ENCODE data around the gene CNTN4.

DNA sequence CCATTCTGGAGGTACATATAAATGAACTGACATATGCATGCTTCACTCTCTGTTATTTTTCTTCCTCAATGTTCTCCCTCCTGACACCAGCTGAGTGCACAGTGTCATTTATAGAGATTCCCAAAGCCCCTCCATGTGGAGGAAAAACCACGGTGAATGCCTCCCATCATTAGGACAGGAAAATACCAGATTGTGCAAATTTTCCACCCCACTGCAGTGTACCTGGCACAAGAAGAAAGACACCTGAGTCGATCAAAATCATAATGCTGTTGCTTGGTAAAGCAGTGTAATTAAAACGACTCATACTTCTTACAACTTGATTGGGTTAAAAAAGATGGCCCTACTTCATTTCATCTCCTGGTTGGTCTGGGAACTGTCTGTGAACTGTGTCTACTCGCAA, 720.9 kb downstream of the CNTN4 start:
- no peak for TF ChIP-seq POLR2AphosphoS5 (IDR thresholded peaks at IDR 0.05; ENCODE audit: borderline replicate concordance, low read depth, low read length)
- no peak for TF ChIP-seq EZH2 (IDR thresholded peaks at IDR 0.05)
- no peak for TF ChIP-seq FOXP2 (optimal IDR thresholded peaks at IDR 0.05; ENCODE audit: control extremely low read depth, extremely low read length, insufficient read depth)

Measured in SK-N-MC (cell line).